Thoracic aorta (tissue), 2 donors: ENCODE measurements around the gene RASSF4. TPM values are rescaled to one million over a fixed set of nuclear protein-coding genes. Genes with fewer than 3 reads are reported as not detected.

Source experiments
- ATAC-seq: fragments of 150-250 bp; one replicate; pipeline ENCODE4 v1.8.0; 2017; ENCODE audit warnings: low read depth; ENCODE audit not compliant: insufficient number of reproducible peaks, low FRiP score
- DNase-seq: peaks from one replicate; pipeline ENCODE4 v3.0.0-alpha.2; 2020; ENCODE audit warnings: low spot score
- H3K27ac ChIP-seq, 2 donors: fragments of 200-600 bp; sonication (generic); 1 replicate in 1 of 2; 2 replicates in 1 of 2; pipeline ENCODE4 v1.5.1; 2016; ENCODE audit warnings: mild to moderate bottlenecking in 2 of 2, moderate library complexity in 2 of 2
- H3K27me3 ChIP-seq: fragments of 200-600 bp; sonication (generic); replicated peaks from 2 replicates; pipeline ENCODE4 v1.6.0; 2016; ENCODE audit warnings: mild to moderate bottlenecking; ENCODE audit not compliant: insufficient read depth
- H3K36me3 ChIP-seq: fragments of 200-600 bp; sonication (generic); one replicate; pipeline ENCODE4 v1.5.1; 2016
- H3K4me1 ChIP-seq, 2 donors: fragments of 200-600 bp; sonication (generic); 1 replicate in 1 of 2; 2 replicates in 1 of 2; pipeline versions ENCODE4 v1.5.1 to v1.6.0; 2016; ENCODE audit warnings: low read depth in 2 of 2, mild to moderate bottlenecking in 1 of 2; ENCODE audit not compliant: control insufficient read depth in 1 of 2
- H3K4me3 ChIP-seq: fragments of 200-600 bp; sonication (generic); 2 replicates; pipeline ENCODE4 v1.5.1; 2016; ENCODE audit warnings: mild to moderate bottlenecking
- H3K9me3 ChIP-seq: fragments of 200-600 bp; sonication (generic); 2 replicates; pipeline ENCODE4 v1.5.1; 2016
- CTCF ChIP-seq: fragments of 200-600 bp; sonication (generic); IDR thresholded peaks from one replicate; pipeline ENCODE4 v1.5.1; 2019; ENCODE audit warnings: antibody characterized with exemption
- total RNA-seq, 2 donors: library from RNA; depleted of rRNA; stranded (reverse); fragments of >200 nt; gene quantifications; one replicate each; pipeline versions ENCODE4 v1.1.0 to v1.2.3, GENCODE V29; 2016

The RASSF4 gene
- total RNA-seq, 2 donors from 2014 or later, result 48.5 to 68.5 TPM

DNA sequence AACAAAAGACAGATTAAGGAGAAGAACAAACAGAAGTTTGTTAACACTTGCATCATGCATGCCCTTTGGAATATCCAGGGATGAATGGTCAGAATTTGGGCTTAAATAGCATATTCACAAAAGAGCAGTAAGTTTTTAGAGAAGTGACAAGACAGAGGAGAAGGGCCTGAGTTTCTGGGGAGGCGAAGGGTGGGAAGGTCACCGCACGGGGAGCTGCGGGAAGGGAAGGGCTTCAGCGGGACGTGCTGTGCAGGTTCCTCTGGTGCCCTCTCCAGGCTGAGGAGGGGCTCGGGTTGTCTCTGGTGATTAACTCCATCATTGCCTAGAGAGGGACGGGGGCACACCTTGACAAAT lies 30.7 kb downstream of the RASSF4 start:
- Histone ChIP-seq H3K36me3 (no peaks in the 10 kb centered on the region), H3K9me3 (no peaks in the 10 kb centered on the region), H3K4me1 (peaks cover 56 to 79% of the 10 kb centered on the region in 2 donors), H3K27ac (no peak overlapping the region), H3K27me3 (no peaks in the 10 kb centered on the region), H3K4me3 (no peak overlapping the region)
- no peak for DNase-seq
- ATAC-seq, result no peak
- TF ChIP-seq CTCF, result no peak

- ATAC-seq, result no peak
- no peak for TF ChIP-seq CTCF
- H3K27me3 ChIP-seq, result no peaks in the 10 kb centered on the region
- no peaks in the 10 kb centered on the region for H3K9me3 ChIP-seq
- H3K4me1 ChIP-seq, result peaks cover 55 to 79% of the 10 kb centered on the region in 2 donors
- no peak overlapping the region for H3K4me3 ChIP-seq
- H3K36me3 ChIP-seq, result no peaks in the 10 kb centered on the region
- H3K27ac ChIP-seq, result peak overlapping the region in 1 of 2 donors; percentile 92
- no peak for DNase-seq
Observed at GRCh38 chr10:44990965-44991364, 31.4 kb downstream of the RASSF4 start.

GRCh38 chr10:44991571-44991970 lies 32.0 kb downstream of the RASSF4 start:
- ATAC-seq, result no peak
- Histone ChIP-seq H3K9me3 (no peaks in the 10 kb centered on the region), H3K4me3 (no peak overlapping the region), H3K36me3 (no peaks in the 10 kb centered on the region), H3K4me1 (peaks cover 50 to 79% of the 10 kb centered on the region in 2 donors), H3K27me3 (no peaks in the 10 kb centered on the region), H3K27ac (peak overlapping the region; percentile 77 to 92)
- TF ChIP-seq CTCF, result no peak
- DNase-seq, result no peak

DNA sequence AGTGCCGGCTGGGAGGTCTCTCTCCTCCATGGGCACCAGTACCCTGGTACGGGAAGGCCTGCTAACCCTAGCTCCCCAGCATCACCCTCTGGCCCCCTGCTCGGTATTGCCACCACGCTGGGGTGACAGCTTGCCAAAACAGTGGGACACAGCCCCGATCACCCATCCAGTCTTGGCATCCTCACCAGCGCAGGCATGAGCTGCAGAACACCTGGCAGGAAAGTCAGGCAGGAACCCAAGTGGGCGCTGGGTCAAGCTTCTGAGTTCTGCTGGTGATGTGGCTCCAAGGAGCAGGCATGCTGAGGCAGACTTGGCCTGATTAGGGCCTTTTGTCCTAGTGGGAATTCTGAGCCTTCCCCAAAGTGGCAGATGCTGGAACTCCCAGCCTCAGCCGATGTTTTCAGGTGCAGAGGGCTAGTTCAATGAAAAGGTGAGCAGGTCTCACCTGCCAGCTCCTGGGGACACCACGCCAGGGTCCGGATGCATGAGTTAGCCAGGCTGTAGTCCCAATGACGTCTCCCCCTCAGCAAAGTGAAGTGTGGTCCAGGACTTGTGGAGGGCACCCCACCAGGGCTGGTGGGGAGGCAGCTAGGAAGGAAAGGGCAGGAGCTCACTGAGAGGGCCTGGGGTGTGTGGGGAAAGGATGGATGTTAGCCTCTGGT lies 32.6 kb downstream of the RASSF4 start:
- H3K27ac ChIP-seq, result peak overlapping the region; percentile 77 to 92
- H3K9me3 ChIP-seq, result no peaks in the 10 kb centered on the region
- DNase-seq (no peak), ATAC-seq (no peak)
- peaks cover 50 to 79% of the 10 kb centered on the region in 2 donors for H3K4me1 ChIP-seq
- no peak overlapping the region for H3K4me3 ChIP-seq
- no peak for TF ChIP-seq CTCF
- no peaks in the 10 kb centered on the region for H3K27me3 ChIP-seq
- H3K36me3 ChIP-seq, result no peaks in the 10 kb centered on the region

DNA sequence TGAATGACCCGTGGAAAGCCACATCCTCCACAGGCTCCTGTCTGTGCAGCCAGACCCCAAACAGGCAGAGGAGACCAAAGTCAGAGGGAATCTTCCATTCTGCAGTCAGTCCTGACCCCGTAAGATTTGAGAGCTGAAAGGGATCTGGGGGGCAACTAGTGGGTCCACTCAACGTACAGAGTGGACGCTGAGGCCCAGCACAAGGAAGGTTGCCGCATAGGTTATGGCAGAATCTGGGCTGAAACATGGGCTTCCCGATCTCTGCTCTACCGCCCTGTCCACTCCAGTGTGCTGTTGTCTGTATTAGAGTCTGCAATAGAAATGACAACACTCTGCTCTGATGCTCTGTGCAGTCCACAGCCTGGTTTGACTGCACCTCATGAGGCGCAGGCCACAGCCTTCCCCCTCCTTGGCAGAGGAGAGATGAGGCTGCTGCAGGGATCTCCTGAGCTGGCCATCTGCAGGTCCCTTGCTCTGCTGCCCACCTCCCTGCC lies 33.2 kb downstream of the RASSF4 start:
- Histone ChIP-seq H3K27ac (peak overlapping the region; percentile 77 to 92), H3K36me3 (no peaks in the 10 kb centered on the region), H3K4me1 (peaks cover 50 to 79% of the 10 kb centered on the region in 2 donors), H3K4me3 (no peak overlapping the region), H3K27me3 (no peaks in the 10 kb centered on the region), H3K9me3 (no peaks in the 10 kb centered on the region)
- no peak for DNase-seq
- no peak for TF ChIP-seq CTCF
- no peak for ATAC-seq
